ENCODE data around the gene PDE4A. TPM values are rescaled to one million over a fixed set of nuclear protein-coding genes. Genes with fewer than 3 reads are reported as not detected.
"Not testable (repeated sequence)": the region's sequence is repeated elsewhere in the genome, so short reads cannot be mapped to it uniquely, and the experiment has no call there.

Gene PDE4A
- total and polyA plus RNA-seq, 5 donors from 2014 or later, result 0.86 to 16.6 (median 4.0) TPM

DNA sequence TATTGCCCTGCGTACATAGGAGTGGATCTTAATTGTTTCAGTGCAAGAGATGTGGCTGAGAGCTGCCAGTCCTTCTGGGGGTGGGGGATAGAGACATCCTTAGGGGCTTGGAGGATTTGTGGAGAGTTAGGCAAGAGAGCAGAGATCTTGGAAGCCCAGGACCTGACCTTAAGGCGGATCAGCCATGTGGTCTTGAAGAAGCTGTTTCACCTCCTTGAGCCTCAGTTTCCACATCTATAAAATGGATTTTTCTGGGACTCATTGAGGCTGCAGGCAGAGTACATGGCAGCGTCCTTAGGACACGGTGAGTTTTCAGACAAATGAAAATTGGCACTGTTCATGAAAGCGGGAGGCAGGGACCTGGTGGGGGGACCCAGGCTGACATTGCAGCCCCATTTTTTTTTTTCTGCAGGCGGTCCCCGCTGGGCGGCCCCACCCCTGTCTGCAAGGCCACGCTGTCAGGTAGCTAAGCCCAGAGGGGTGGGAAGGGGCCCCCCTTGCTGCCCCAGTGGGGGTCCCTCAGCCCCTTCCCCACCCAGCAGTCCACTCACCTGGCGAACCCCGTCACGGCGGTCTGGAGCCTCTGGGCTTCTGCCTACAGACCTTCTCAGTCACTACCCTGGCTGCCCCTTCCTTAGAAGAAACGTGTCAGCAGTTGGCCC lies 30.0 kb downstream of the PDE4A start:
- Histone ChIP-seq H3K4me3 (ENCODE audit: low read depth, low read length) (no peak overlapping the region), H3K27ac (ENCODE audit: insufficient read depth, low read length, poor library complexity, severe bottlenecking) (no peak overlapping the region), H3K4me1 (ENCODE audit: control insufficient read depth, insufficient read depth, low read length, poor library complexity, severe bottlenecking) (no peaks in the 10 kb centered on the region), H3K36me3 (ENCODE audit: control insufficient read depth, insufficient read depth, low read length) (peaks cover 8% of the 10 kb centered on the region), H3K9me3 (ENCODE audit: control insufficient read depth in 2 of 2, low read length in 2 of 2) (no peaks in the 10 kb centered on the region), H3K27me3 (ENCODE audit: control insufficient read depth, insufficient read depth, low read length) (no peaks in the 10 kb centered on the region)
- ATAC-seq (ENCODE audit: low read depth in 2 of 2) (no peak), DNase-seq (no peak)
- Mint-ChIP-seq H3K27ac (no peak overlapping the region), H3K4me3 (no peak overlapping the region), H3K9me3 (peaks cover 0 to 2% (median 0%) of the 10 kb centered on the region in 7 donors), H3K27me3 (no peaks in the 10 kb centered on the region), H3K4me1 (peaks cover 0 to 11% (median 3%) of the 10 kb centered on the region in 4 donors), H3K36me3 (peaks cover 14% of the 10 kb centered on the region)

DNA sequence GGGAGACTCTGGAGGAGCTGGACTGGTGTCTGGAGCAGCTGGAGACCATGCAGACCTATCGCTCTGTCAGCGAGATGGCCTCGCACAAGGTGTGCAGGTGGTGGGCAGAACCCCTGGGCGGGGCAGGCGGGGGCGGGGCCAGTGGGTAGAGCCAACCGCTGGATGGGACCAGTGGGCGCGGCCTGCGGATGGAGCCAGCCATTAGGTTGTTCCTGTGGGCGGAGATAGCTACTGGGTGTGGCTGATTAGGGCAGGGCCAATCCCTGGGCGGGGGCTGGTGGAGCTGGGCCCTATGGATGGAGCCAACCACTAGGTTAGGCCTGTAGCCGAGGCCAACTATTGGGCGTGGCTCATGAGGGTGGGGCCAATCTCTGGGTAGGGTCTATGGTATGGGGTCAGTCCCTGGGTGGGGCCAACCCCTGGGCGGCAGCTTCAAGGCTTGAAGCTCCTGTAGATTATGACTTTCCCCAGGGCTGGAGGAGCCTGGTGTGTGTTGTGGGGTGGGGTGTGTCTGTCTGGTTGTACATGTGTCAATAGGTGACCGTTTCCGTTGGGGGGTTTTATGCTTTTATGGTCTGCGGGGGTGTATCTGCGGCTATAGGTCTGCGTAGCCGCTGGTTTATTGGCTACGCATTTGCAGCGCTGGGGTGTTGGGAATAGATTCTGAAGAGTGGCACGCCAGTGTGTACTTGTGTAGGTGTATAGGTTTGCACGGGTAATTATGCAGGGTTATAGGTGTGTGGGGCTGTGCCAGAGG lies 30.7 kb downstream of the PDE4A start:
- Histone ChIP-seq H3K27ac (ENCODE audit: insufficient read depth, low read length, poor library complexity, severe bottlenecking) (no peak overlapping the region), H3K4me1 (ENCODE audit: control insufficient read depth, insufficient read depth, low read length, poor library complexity, severe bottlenecking) (no peaks in the 10 kb centered on the region), H3K27me3 (ENCODE audit: control insufficient read depth, insufficient read depth, low read length) (no peaks in the 10 kb centered on the region), H3K4me3 (ENCODE audit: low read depth, low read length) (no peak overlapping the region), H3K9me3 (ENCODE audit: control insufficient read depth in 2 of 2, low read length in 2 of 2) (no peaks in the 10 kb centered on the region), H3K36me3 (ENCODE audit: control insufficient read depth, insufficient read depth, low read length) (peaks cover 8% of the 10 kb centered on the region)
- Mint-ChIP-seq H3K4me3 (no peak overlapping the region), H3K4me1 (peaks cover 0 to 11% (median 3%) of the 10 kb centered on the region in 4 donors), H3K9me3 (peaks cover 0 to 2% (median 0%) of the 10 kb centered on the region in 7 donors), H3K36me3 (peaks cover 14% of the 10 kb centered on the region), H3K27ac (peak overlapping the region in 1 of 3 donors; percentile 67), H3K27me3 (no peaks in the 10 kb centered on the region)
- DNase-seq (no peak), ATAC-seq (ENCODE audit: low read depth in 2 of 2) (no peak)

DNA sequence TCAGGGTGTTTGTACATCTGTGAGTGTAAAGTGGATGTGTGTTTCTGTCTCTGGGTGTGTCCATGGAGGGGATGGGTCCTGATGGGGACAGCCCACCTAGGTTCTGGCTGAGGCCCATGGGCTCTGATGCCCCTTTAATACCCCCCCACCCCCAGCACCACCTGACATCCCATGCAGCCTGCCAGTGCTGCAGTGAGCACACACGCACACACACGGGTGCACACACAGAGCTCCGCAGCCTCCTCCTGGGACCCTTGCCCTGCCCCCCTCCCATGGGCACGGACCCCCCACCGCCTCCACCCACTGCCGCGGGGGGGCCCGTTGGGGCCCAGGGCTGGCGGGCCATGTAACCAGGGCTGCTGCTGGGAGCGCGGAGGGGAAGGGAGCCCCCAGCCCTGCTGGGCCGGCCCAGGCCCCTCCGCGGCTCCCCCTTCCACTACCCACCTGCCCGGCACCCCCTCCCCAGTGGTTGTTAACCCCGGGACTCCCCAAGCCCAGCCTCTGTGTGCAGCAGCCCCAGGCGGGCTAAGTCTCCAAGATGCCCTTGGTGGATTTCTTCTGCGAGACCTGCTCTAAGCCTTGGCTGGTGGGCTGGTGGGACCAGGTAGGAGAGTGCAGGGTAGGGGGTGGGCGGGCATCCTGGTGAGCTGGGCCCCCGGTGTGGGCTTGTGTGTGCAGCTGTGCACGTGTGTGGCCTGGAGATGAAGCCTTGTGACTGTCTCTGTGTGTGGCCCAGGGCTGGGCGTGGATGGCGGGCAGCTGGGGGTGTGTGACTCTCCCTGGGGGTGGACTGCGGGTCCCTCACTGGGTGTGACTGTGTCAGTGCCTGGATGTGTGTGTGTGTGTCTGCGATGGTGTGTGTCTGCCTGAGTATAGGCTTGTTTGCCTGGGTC lies 32.6 kb downstream of the PDE4A start:
- ATAC-seq (ENCODE audit: low read depth in 2 of 2) (no peak), DNase-seq (no peak)
- H3K4me1 ChIP-seq (ENCODE audit: control insufficient read depth, insufficient read depth, low read length, poor library complexity, severe bottlenecking), result no peaks in the 10 kb centered on the region
- H3K27me3 ChIP-seq (ENCODE audit: control insufficient read depth, insufficient read depth, low read length), result no peaks in the 10 kb centered on the region
- peaks cover 7% of the 10 kb centered on the region for H3K36me3 ChIP-seq (ENCODE audit: control insufficient read depth, insufficient read depth, low read length)
- peaks cover 0 to 9% (median 3%) of the 10 kb centered on the region in 4 donors for H3K4me1 Mint-ChIP-seq
- no peak overlapping the region for H3K4me3 ChIP-seq (ENCODE audit: low read depth, low read length)
- H3K9me3 ChIP-seq (ENCODE audit: control insufficient read depth in 2 of 2, low read length in 2 of 2), result no peaks in the 10 kb centered on the region
- H3K9me3 Mint-ChIP-seq, result peaks cover 0 to 2% (median 0%) of the 10 kb centered on the region in 7 donors
- H3K27me3 Mint-ChIP-seq, result no peaks in the 10 kb centered on the region
- H3K27ac ChIP-seq (ENCODE audit: insufficient read depth, low read length, poor library complexity, severe bottlenecking), result no peak overlapping the region
- H3K27ac Mint-ChIP-seq, result peak overlapping the region in 2 of 3 donors; percentile 54 to 56
- H3K4me3 Mint-ChIP-seq, result no peak overlapping the region
- H3K36me3 Mint-ChIP-seq, result peaks cover 11% of the 10 kb centered on the region

DNA sequence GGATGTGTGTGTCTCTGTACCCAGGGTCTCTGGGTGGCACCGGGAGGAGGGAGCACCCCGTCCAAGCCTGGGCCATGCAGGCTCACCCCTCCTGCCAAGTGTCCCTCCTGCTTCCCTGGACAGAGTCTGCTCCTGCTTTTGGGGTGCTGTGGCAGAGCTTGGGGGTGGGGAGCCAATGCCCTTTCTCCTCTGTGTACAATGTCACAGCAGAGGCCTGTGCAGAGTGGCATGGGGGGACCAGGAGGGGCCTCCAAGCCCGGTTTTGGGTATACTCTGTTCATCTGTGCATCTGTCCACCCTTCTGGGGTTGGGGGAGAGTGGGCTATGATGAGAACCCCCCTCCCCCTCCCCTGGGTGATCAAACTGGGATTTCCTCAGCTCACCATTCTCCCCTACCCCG lies 33.5 kb downstream of the PDE4A start:
- H3K4me3 Mint-ChIP-seq, result no peak overlapping the region
- peaks cover 0 to 2% (median 0%) of the 10 kb centered on the region in 7 donors for H3K9me3 Mint-ChIP-seq
- Histone ChIP-seq H3K4me3 (ENCODE audit: low read depth, low read length) (no peak overlapping the region), H3K9me3 (ENCODE audit: control insufficient read depth in 2 of 2, low read length in 2 of 2) (no peaks in the 10 kb centered on the region), H3K27ac (ENCODE audit: insufficient read depth, low read length, poor library complexity, severe bottlenecking) (no peak overlapping the region), H3K4me1 (ENCODE audit: control insufficient read depth, insufficient read depth, low read length, poor library complexity, severe bottlenecking) (no peaks in the 10 kb centered on the region), H3K27me3 (ENCODE audit: control insufficient read depth, insufficient read depth, low read length) (no peaks in the 10 kb centered on the region), H3K36me3 (ENCODE audit: control insufficient read depth, insufficient read depth, low read length) (peaks cover 2% of the 10 kb centered on the region)
- no peak for ATAC-seq (ENCODE audit: low read depth in 2 of 2)
- peaks cover 7% of the 10 kb centered on the region for H3K36me3 Mint-ChIP-seq
- no peaks in the 10 kb centered on the region for H3K27me3 Mint-ChIP-seq
- DNase-seq, result no peak
- peaks cover 0 to 9% (median 3%) of the 10 kb centered on the region in 4 donors for H3K4me1 Mint-ChIP-seq
- H3K27ac Mint-ChIP-seq, result no peak overlapping the region

DNA sequence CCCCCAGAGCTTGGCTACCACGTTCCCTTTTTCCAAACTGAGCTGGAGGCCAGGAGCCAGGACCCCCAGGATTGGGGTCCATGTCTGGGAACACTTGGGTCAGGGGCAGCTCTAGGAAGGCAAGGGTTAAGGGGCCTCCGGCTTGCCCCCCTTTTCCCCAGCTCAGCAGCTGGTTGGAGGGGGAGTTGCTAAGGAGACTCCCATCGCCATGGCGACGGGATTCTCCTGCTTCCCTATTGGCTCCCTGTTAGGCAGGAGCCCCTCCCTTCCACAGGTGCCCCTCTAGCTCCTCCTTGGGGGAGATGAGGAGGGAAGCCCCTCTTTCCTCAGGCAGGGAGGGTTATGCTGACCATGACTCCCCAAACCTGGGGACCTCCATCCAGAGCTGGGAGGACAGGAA lies 33.9 kb downstream of the PDE4A start:
- DNase-seq, result no peak
- H3K36me3 Mint-ChIP-seq, result peaks cover 4% of the 10 kb centered on the region
- H3K36me3 ChIP-seq (ENCODE audit: control insufficient read depth, insufficient read depth, low read length), result no peaks in the 10 kb centered on the region
- H3K4me1 ChIP-seq (ENCODE audit: control insufficient read depth, insufficient read depth, low read length, poor library complexity, severe bottlenecking), result no peaks in the 10 kb centered on the region
- no peaks in the 10 kb centered on the region for H3K27me3 ChIP-seq (ENCODE audit: control insufficient read depth, insufficient read depth, low read length)
- no peak overlapping the region for H3K27ac Mint-ChIP-seq
- no peak for ATAC-seq (ENCODE audit: low read depth in 2 of 2)
- no peak overlapping the region for H3K4me3 ChIP-seq (ENCODE audit: low read depth, low read length)
- H3K27me3 Mint-ChIP-seq, result no peaks in the 10 kb centered on the region
- peaks cover 0 to 9% (median 3%) of the 10 kb centered on the region in 4 donors for H3K4me1 Mint-ChIP-seq
- H3K9me3 Mint-ChIP-seq, result peaks cover 0 to 2% (median 0%) of the 10 kb centered on the region in 7 donors
- H3K9me3 ChIP-seq (ENCODE audit: control insufficient read depth in 2 of 2, low read length in 2 of 2), result no peaks in the 10 kb centered on the region
- no peak overlapping the region for H3K27ac ChIP-seq (ENCODE audit: insufficient read depth, low read length, poor library complexity, severe bottlenecking)
- no peak overlapping the region for H3K4me3 Mint-ChIP-seq

DNA sequence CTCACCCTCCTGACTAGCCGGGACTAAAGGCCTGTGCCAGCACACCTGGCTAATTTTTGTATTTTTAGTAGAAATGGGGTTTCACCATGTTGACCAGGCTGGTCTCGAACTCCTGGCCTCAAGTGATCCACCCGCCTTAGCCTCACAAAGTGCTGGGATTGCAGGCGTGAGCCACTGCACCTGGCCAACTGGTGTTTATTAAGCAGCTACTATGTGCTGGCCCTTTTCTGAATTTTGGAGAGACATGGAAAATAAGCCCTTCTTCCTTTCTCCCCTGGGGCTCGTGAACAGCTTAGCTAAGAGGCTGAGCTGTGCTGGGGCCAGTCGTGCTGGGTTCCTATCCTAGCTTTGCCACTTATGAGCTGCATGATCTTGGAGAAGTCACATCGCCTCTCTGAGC lies 38.4 kb downstream of the PDE4A start:
- Mint-ChIP-seq H3K27ac (peak overlapping the region in 1 of 3 donors; percentile 44), H3K4me1 (peaks cover 0 to 15% (median under 1%) of the 10 kb centered on the region in 4 donors)
- H3K27me3 ChIP-seq (ENCODE audit: control insufficient read depth, insufficient read depth, low read length); H3K9me3 ChIP-seq (ENCODE audit: control insufficient read depth in 2 of 2, low read length in 2 of 2); H3K4me3 ChIP-seq (ENCODE audit: low read depth, low read length); DNase-seq; H3K27ac ChIP-seq (ENCODE audit: insufficient read depth, low read length, poor library complexity, severe bottlenecking); H3K4me3 Mint-ChIP-seq; H3K27me3 Mint-ChIP-seq; H3K36me3 Mint-ChIP-seq; H3K4me1 ChIP-seq (ENCODE audit: control insufficient read depth, insufficient read depth, low read length, poor library complexity, severe bottlenecking); ATAC-seq (ENCODE audit: low read depth in 2 of 2); H3K36me3 ChIP-seq (ENCODE audit: control insufficient read depth, insufficient read depth, low read length); H3K9me3 Mint-ChIP-seq: not testable (repeated sequence)

DNA sequence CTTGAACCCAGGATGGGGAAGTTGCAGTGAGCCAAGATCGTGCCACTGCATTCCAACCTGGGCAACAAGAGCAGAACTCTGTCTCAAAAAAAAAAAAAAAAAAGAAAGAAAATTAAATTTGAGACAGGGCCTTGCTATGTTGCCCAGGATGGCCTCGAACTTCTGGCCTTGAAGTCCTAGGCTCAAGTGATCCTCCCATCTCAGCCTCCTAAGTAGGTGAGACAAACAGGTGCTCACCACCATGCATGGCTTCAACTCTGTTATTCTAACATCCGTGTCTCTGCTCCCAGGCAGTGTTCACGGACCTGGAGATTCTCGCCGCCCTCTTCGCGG lies 40.3 kb downstream of the PDE4A start:
- no peaks in the 10 kb centered on the region for H3K9me3 Mint-ChIP-seq
- peaks cover 0 to 17% (median under 1%) of the 10 kb centered on the region in 4 donors for H3K4me1 Mint-ChIP-seq
- ATAC-seq (ENCODE audit: low read depth in 2 of 2) (no peak), DNase-seq (no peak)
- peak overlapping the region in 2 of 4 donors; percentile 35 to 75 for H3K4me3 Mint-ChIP-seq
- Histone ChIP-seq H3K4me1 (ENCODE audit: control insufficient read depth, insufficient read depth, low read length, poor library complexity, severe bottlenecking) (peaks cover 7% of the 10 kb centered on the region), H3K9me3 (ENCODE audit: control insufficient read depth in 2 of 2, low read length in 2 of 2) (no peaks in the 10 kb centered on the region), H3K4me3 (ENCODE audit: low read depth, low read length) (no peak overlapping the region), H3K27me3 (ENCODE audit: control insufficient read depth, insufficient read depth, low read length) (no peaks in the 10 kb centered on the region), H3K36me3 (ENCODE audit: control insufficient read depth, insufficient read depth, low read length) (no peaks in the 10 kb centered on the region), H3K27ac (ENCODE audit: insufficient read depth, low read length, poor library complexity, severe bottlenecking) (no peak overlapping the region)
- H3K27ac Mint-ChIP-seq, result no peak overlapping the region
- no peaks in the 10 kb centered on the region for H3K36me3 Mint-ChIP-seq
- peaks cover 6% of the 10 kb centered on the region for H3K27me3 Mint-ChIP-seq

All from CD4-positive, CD25-positive, alpha-beta regulatory T cell (primary cell).